Measurements from ENCODE around the gene RAB27A.
"Not testable (repeated sequence)": the region's sequence is repeated elsewhere in the genome, so short reads cannot be mapped to it uniquely, and the experiment has no call there.

The RAB27A gene

DNA sequence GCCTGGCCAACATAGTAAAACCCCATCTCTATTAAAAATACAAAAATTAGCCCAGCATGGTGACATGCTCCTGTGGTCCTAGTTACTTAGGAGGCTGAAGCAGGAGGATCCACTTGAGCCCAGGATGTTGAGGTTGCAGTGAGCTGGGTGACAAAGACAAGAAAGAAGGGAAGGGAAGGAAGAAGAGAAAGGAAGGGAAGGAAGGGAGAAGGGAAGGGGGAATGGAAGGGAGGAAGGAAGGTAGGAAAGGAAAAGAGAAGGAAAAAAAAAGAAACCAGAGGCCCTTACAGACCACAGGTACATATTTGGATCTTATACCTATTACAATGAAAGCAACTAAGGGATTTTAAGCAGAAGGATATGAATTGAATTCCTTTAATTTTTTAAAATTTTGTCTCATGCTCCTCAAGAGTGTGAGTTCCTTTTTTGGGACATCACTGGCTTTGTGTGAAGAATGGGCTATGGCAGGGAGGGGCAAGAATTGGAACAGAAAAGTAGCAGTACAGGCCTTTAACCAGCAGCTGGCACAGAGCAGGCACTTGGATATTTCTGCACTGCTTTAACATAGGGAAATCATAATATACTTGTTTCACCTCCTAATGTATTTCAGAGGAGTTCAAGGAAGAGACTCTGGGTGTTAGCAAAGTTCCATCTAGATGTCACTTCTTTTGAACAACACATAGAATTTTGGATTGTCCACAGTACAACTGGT, 7.9 kb downstream of the RAB27A start:
- no peak for DNase-seq

DNA sequence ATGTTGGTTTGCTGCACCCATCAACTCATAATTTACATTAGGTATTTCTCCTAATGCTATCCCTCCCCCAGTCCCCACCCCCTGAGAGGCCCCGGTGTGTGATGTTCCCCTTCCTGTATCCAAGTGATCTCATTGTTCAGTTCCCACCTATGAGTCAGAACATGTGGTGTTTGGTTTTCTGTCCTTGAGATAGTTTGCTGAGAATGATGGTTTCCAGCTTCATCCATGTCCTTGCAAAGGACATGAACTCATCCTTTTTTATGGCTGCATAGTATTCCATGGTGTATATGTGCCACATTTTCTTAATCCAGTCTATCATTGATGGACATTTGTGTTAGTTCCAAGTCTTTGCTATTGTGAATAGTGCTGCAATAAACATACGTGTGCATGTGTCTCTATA, 9.0 kb downstream of the RAB27A start:
- DNase-seq: peak; percentile 40

DNA sequence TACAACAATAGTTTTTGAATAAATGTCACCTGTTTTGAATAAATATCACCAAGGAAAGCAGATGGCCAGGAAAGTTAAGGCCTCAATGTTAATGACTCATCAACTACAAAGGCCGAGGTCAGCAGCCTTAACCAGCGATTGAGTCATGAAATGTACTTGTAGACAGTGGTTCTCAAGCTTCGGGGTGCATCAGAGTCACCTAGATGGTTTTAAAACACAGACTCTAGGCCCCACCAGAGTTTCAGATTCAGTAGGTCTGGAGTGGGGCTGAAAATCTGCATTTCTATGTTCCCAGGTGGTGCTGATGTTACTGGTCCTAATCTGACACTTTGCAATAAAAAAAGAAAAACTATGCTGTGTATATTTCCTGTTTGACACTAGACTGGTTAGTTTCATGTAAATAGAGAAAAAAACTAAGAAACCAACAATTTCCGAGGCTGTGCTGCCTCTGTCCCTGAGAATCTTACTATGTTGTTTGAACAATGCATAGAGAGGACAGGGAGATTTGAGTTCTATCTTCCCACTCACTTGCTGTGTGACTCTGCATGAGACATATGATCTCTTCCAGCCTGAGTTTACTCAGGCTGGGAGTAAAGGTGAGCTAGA, 9.8 kb downstream of the RAB27A start:
- DNase-seq: peak; percentile 64

DNA sequence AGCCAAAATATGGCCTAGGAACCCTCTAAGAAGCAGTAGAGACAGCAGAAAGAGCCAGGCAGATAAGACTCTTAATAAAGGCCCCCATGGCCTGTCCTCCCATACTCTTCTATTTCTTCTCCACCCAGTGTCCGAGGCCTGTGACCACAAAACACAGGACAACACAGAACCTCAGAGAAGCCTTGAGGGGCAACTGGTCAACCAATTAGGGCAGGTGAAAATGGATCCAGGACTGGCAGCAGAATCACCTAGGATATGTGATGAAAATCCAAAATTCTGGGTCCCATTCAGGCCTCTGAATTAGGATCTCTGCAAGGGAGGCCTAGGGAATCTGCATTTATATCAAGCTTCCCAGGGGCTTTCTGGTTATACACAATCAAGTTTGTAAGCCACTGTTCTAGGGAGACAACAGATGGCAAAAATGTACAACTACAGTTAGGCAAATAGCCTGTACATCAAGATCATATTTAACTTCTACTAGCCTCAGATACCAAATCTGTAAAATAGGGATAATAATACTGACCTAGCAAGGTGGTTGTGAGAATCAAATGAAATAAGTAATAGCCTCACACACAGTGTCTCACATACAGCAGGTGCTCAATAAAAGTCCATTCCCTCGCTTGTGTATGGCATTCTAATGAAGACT, 10.4 kb downstream of the RAB27A start:
- DNase-seq: no peak

DNA sequence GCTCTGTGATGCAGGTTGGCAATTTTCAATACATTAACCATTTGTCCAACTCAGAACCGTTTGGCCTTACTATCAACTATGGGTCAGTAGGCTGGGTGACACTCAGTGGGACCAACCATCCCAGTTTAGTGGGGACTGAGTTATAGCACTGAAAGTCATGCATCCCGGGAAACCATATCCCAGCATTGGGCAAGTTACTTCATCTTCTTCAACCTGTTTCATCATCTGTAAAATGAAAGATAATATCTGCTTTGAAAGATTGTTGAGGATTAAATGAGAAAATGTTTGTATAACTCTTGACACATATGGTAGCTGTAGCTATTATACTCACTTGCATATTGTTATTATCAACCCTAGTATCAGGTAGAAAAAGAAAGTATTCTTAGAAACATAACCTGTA, 11.9 kb downstream of the RAB27A start:
- no peak for DNase-seq

DNA sequence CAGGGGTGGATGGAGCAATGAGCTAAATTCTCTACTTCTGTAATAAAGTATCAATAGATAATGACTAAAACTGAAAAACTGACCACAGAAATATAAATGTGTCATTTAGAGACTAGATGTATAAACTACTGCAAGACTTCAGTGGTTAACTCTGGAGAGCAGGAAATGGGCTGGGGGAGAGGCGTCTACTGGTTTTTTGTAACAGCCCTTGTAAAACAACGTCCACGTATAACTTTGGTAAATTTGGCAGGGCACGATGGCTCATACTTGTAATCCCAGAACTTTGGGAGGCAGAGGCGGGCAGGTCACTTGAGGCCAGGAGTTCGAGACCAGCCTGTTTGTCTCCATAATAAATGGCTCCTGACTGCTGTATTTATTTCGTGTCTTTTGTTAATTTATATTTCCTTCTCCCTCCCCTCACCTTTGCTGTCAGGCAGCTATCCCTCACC, 12.5 kb downstream of the RAB27A start:
- DNase-seq: peak; percentile 63

DNA sequence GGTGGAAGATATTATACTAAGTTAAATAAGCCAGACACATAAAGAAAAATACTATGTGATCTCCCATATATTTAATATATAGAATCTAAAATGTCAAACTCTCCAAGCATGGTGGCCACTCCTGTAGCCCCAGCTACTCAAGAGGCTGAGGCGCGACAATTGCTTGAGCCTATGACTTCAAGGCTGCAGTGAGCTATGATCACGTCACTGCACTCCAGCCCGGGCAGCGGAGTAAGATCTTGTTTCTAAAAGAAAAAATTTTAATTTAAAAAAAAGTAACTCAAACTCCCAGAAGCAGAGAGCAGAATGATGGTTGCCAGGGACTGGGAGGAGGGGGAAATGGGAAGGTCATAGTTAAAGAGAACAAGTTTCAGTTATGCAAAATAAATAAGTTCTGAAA, 13.3 kb downstream of the RAB27A start:
- DNase-seq: no peak

DNA sequence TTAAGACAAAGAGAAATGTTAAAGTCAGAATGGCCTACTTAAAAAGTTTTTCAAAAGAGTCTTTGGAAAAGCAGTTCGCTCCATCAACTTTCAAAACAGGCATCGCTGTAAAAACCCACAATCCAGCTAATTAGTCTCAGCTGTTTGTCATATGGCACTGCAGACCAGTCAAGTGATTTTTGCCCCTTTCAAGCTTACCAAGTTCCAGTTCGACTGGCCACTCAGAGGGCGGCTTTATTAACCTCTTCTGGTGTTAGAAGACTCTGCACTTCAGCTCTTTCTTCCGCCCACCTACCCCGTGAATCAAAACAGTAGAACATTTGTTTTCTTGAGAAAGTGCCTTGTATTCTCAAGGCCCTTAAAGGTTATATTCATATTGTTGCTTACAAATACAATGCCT, 19.3 kb downstream of the RAB27A start:
- no peak for DNase-seq

DNA sequence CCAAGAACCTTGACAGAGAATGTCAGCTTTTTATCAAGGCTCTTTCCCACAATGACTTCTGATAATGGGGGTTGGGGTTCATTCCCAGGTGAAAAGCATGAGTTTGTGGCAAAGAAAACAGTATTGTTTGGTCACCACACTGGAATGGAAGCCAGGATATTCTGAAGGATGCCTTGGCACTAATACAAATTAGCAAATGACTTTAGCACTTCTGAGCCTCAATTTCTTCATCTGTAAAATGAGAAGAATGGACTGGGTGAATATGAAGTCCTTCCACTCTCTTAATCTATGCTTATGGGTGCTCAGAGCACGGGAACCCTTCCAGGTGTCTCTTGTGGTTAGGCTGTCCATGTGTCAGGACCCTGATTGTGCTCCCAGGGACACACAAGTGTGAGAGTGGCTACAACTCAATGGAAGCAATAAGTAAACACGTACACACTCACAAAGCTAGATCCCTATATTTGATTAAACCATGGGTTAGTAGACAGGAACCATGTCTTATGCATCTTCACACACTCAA, 21.4 kb downstream of the RAB27A start:
- DNase-seq: no peak

DNA sequence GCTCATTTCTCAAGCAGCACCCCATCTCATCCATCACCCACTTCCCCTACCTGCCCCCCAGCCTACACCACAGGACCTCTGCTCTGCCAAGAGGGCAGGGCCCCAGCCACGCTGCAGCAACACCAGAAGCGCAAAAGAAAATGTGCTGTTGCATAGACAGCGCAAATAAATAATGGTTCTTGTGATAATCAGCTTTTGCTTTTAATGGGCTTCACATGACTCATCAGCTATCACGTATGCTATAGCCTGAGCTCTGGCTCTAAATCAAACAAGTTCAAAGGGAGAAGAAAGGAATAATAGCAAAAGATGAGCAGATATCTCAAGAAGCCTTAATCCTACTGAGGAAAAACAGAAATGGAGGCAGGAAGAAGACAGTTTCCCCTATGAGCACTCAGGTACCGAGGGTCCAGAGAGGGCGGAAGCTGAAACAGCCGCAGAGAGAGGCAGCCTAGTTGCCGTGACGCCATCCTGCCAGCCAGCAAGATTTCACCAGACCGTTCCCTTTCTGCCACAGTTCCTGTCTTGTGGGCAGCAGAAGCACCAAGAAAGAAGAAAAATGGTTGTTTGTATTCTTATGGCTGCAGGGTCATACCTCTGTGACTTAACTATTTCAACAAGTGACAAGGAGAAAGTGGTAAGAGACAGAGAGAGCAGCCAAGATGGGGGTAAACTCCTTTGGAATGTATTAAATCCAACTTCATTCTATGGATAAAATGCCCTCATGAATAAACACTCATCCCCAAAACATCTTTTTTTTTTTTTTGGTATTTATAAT, 22.0 kb downstream of the RAB27A start:
- DNase-seq: peak; percentile 66

DNA sequence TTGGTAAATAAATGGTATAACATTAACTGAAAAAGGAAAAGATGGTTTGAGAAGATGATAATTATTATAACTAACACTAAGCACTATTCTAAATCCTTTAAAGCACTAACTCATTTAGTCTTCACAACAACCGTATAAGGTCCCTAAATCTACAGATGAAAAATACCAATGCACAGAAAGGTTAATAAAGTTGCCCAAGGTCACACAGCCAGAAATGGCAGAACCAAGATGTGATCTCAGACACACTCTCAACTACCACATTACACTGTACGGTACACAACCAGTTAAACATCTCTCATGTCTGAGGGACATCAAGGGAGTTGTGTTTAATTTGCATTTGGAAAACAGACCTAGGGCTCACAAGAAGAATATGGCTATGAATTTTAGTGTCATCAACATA, 23.1 kb downstream of the RAB27A start:
- no peak for DNase-seq

DNA sequence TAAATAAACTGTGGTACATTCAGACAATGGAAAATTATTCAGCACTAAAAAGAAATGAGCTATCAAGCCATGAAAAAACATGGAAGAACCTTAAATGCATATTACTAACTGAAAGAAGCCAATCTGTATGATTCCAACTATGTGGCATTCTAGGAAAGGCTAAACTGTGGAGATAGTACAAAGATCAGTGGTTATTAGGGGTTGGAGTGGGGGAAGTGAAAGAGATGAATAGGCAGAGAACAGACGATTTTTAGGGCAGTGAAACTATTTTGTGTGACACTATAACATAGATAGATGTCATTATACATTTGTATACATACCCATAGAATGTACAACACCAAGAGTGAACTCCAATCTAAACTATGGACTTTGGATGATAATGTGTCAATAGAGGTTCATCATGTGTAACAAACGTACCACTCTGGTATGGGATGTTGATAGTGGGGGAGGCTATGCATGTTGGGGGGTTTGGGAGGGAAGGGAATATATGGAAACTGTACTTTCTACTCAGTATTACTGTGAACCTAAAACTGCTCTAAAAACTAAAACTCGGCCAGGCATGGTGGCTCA, 29.0 kb downstream of the RAB27A start:
- DNase-seq: no peak

DNA sequence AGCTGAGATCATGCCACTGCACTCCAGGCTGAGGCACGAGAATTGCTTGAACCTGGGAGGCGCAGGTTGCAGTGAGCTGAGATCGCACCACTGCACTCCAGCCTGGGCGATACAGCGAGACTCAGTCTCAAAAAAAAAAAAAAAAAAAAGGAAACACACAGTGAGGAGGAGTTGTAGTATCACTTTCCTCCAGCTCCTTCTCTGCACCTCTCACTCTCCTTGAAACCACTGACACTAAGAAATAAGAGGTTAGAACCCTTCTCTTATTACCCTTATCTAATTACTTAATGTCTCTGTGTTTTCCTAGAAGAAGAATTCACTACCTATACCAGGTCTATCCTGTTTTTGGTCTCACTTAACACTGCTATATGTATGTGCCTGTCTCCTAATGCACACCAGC, 31.7 kb downstream of the RAB27A start:
- DNase-seq: no peak

DNA sequence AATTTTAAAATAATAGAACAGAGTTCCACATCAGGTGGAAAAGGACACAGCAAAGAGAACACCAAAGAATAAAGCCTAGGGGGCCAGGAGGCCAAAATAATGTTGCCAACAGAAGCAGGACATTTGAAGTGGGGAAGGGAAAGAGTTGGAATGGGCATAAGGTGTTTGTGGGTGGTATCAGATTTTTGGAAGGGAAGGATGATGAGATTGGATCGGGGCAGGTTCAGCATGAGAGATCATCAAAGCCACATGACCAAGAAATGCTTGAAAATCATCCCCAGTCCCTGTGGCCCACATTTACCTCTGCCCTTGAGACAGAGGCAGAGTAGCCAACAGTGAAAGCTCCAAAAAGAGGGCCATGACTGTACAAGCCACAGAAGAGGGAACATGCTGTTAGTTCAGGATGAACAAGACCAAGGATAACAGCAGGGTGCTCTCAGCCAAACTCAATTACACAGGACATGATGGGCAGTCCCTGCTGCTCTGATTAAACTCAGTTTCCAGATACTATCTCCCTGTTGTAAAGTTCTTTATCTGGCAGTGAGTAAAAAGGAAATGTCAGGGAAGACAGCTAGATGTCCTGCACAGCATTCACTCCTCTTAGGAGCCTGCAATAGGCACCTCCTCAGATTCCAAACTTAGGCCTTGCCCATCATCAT, 32.5 kb downstream of the RAB27A start:
- no peak for DNase-seq

DNA sequence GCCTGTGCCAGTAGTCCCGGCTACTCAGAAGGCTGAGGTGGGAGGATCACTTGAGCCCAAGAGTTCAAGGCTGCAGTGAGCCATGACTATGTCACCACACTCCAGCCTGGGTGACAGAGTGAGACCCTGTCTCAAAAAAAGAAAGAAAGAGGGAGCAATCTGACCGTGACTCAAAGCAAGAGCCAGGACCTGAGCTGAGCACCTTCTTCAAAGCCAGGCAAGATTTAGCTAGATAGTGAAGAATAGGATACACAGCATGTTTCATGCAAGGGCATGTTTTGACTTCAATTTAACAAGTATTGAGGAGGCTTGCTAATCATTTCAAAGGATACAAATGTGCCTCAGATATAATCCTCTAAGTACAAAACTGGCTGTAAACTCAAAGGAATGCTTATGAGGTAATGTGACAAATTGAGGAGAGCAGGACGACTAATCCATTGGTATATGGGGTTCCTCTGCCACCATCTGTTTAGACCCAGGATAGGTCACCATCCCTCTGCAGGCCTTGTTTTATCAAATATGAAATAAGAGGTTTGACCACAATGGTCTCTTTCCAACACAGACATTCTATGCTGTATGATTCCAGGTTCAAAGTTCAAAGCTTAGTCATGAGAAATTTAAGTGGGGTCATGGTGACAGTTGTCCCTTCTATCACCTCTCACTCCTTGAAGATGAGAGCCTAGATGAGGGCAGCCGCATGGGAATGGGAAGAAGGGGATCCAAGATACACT, 33.2 kb downstream of the RAB27A start:
- no peak for DNase-seq

DNA sequence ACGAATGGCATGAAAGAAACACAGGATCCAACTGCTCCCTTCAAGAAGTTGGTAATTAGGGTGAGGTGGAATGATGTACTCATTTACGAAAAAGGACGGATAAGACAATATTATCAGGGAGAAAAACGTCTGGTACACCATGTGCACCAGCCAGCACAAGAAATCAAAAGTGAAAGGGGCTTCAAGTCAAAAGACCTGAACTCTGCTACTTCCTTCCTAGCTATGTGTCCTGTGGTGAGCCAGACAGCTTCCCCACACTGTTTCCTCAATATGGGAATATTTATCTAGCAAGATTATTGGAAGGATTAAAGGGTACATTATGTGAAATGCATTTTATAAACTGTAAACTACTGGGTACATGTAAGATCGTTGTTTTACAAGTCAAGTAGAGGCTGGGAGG, 33.9 kb downstream of the RAB27A start:
- no peak for DNase-seq

DNA sequence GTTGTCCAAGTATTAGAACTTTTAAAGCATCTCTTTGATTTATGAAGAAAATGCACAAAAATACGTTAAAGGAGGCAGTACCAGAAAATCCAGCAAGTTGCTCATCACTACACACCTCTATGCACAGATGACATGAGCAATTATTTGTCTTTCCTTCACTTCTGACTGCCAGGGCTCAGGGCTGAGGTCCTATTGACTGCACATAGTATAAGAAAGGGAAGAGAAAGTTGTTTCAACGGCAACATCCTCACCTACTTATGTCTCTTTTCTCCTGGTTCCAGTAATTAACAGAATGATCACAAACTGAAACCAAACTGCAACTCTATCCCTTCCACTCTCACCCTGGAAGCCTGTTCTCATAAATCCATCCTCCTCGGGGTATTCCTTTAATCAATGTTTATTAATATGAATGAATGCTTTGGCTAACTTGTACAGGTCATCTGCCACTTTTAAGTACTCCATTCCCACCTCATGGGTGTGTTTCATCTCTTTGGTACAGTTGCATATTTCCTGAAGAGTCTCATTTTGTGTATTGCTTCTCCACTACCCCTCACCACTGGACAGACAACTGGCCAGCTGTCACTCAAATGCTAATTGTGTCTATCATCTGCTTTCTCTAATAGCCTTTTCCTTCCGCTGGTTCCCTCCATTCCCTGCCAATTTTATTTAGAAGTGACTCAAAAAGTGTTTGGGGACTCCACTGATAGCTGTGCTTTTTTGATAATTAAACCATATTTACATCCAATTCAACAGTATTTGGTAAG, 34.5 kb downstream of the RAB27A start:
- no peak for DNase-seq

DNA sequence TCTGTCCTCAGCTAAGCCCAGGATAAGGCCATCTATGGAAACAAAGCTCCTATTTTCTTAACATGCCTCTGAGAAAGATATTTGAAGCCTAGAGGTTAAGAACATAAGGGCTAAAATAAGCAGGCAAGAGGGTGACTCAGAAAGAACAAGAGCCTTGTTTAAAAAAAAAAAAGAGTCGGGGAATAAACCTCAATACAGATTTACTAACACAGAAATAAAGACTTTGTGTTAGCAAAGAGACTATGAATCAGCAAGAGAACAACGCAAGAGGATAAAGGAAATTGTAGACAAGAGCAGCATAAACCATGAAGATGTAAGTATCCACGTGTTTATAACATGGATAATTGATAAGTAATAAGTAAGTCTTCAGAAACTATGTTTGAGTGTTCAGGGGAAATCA, 36.0 kb downstream of the RAB27A start:
- no peak for DNase-seq

DNA sequence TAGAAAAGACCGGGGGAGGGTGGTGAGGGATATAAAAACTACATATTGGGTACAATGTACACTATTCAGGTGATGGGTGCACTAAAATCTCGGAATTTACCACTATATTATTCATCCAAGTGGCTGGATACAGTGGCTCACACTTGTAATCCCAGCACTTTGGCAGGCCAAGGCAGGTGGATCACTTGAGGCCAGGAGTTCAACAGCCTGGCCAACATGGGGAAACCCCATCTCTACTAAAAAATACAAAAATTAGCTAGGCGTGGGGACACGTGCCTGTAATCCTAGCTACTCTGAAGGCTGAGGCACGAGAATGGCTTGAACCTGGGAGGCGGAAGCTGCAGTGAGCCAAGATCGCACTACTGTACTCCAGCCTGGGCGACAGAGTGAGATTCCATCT, 37.4 kb downstream of the RAB27A start:
- not testable (repeated sequence) for DNase-seq

DNA sequence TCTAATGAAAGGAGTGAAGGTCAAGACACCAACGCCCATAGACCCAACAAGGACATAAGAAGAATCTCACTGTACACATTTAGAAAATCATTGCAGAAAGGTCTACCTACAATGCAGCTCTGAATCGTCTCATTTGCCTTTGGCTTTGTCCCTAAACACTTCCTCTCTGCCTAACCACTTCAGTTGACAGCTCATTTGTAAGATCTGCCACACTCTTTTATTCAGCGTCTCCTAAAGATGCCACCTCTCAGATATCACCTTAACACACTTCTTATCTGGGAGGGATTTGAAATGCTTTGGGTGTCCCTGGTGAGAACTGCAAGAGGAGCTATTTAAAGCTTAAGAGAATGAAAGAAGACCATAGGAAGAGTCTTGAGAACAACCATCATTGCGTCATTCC, 38.7 kb downstream of the RAB27A start:
- no peak for DNase-seq

DNA sequence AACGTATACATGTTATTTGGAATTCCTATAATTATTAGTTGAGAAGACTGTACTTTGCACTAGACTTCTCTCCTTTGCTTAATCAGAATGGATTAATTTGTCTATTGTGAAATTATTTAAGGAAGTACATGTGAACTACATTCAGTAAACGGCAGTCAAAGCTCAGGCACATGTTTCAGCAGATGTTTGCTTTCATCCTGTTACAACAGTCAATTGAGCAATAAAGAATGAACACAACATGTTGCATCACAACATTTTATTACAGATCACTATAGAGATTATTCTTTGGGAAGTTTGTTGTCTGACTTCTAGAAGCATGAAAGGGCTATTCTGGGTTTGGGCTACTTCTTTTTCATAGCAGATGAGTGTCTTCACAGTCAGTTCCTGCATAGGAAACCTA, 39.2 kb downstream of the RAB27A start:
- DNase-seq: no peak
